Peyer's patch (tissue), 4 donors: ENCODE data around the gene SMOC1.

Source experiments
- CTCF ChIP-seq, 6 experiments: fragments of 450-650 bp in 4 of 6; fragments of 200-600 bp in 2 of 6; sonication (generic) in 1 of 6; IDR thresholded peaks; one replicate each; pipeline ENCODE4 v1.5.1; 2017 to 2019; ENCODE audit warnings: antibody characterized with exemption in 6 of 6, mild to moderate bottlenecking in 3 of 6, moderate library complexity in 1 of 6
- POLR2A ChIP-seq, 2 donors: fragments of 450-650 bp; IDR thresholded peaks; one replicate each; pipeline ENCODE4 v1.5.1; 2017; ENCODE audit warnings: antibody characterized with exemption in 2 of 2, mild to moderate bottlenecking in 2 of 2, moderate library complexity in 2 of 2

- TF ChIP-seq CTCF (IDR thresholded peaks at IDR 0.05) = no peak
- TF ChIP-seq POLR2A (IDR thresholded peaks at IDR 0.05) = no peak
Measured at GRCh38 chr14:69921052-69921451, 41.8 kb downstream of the SMOC1 start.
